Measurements from ENCODE around the gene SLC25A51. TPM values are rescaled to one million over a fixed set of nuclear protein-coding genes. Genes with fewer than 3 reads are reported as not detected.

Gene SLC25A51
- total and polyA plus RNA-seq, 4 donors, result 3.8 to 24.4 (median 9.1) TPM

DNA sequence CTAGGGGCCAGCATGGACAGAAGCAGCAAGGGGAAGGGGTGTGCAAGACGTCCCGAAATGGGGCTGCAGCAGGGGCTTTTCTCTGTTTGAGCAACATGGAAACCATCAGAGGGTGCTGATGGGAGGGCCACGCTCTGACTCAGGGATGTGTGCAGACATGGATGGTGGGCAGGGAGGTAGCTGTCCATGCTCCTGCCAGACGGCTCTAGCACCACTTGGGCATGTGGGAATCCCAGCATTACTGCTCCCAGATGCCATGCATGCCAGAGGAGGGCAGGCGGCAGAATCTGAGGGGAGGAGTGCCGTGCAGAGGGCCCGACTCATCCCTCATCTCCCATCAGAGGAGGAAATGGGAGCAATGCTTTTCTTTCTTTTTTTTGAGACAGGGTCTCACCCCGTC is 45.6 kb upstream of the SLC25A51 start:
- Histone ChIP-seq H3K27me3 (ENCODE audit: control insufficient read depth in 4 of 4, insufficient read depth in 4 of 4, low read length in 3 of 4) (no peaks in the 10 kb centered on the region), H3K9ac (ENCODE audit: low read depth in 1 of 2, low read length in 2 of 2) (no peak overlapping the region), H3K9me3 (ENCODE audit: control insufficient read depth in 4 of 4, low read length in 3 of 4) (no peaks in the 10 kb centered on the region), H3K4me3 (ENCODE audit: low read depth in 1 of 3, low read length in 3 of 3) (no peak overlapping the region), H3K4me1 (ENCODE audit: control insufficient read depth in 4 of 4, insufficient read depth in 4 of 4, low read length in 3 of 4) (no peaks in the 10 kb centered on the region), H3K27ac (ENCODE audit: low read depth in 1 of 2, low read length in 2 of 2) (no peak overlapping the region), H3K36me3 (ENCODE audit: control insufficient read depth in 4 of 4, insufficient read depth in 3 of 4, low read depth in 1 of 4, low read length in 3 of 4) (peaks cover 12 to 86% (median 59%) of the 10 kb centered on the region in 4 donors)
- no peak for TF ChIP-seq ATF3 (IDR thresholded peaks at IDR 0.05)
- WGBS, result 92% methylated on average over 8 of the region's 8 CpGs
- DNase-seq (ENCODE audit: low spot score), result no peak

DNA sequence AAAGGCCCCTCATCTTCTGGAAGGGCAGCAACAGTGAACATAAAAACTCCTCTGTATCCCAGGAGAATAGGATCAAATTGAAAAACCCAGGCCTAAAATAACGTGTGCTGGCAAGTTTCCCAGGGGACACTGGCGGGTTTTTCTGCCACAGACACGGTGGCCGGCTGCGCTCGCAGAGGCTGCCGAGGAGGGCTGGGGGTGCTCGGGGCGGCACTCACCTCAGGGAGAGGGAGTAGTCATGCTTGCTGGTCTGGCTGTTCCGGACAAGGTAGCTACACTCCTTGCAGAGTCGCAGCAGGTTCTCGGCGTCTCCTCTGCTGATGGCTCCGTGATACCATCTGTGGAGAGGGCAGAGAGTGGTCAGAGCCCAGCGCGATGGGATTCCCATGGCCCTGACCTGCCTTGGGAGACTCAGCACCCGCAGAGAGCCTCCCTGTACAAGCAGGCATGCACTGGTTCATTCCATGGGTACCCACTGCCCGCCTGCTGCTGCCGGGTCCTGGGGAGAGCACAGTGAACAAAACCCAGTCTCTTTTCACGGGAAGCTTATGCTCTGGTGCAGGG is 44.6 kb upstream of the SLC25A51 start:
- peaks cover 8 to 79% (median 57%) of the 10 kb centered on the region in 4 donors for H3K36me3 ChIP-seq (ENCODE audit: control insufficient read depth in 4 of 4, insufficient read depth in 3 of 4, low read depth in 1 of 4, low read length in 3 of 4)

More for the DNA sequence above, 44.6 kb upstream of the SLC25A51 start:
- H3K4me1 ChIP-seq (ENCODE audit: control insufficient read depth in 4 of 4, insufficient read depth in 4 of 4, low read length in 3 of 4), result no peaks in the 10 kb centered on the region
- H3K27ac ChIP-seq (ENCODE audit: low read depth in 1 of 2, low read length in 2 of 2), result no peak overlapping the region
- DNase-seq (ENCODE audit: low spot score), result no peak
- no peak overlapping the region for H3K4me3 ChIP-seq (ENCODE audit: low read depth in 1 of 3, low read length in 3 of 3)
- no peak overlapping the region for H3K9ac ChIP-seq (ENCODE audit: low read depth in 1 of 2, low read length in 2 of 2)
- 96% methylated on average over 20 of the region's 20 CpGs for WGBS
- H3K27me3 ChIP-seq (ENCODE audit: control insufficient read depth in 4 of 4, insufficient read depth in 4 of 4, low read length in 3 of 4), result no peaks in the 10 kb centered on the region
- no peaks in the 10 kb centered on the region for H3K9me3 ChIP-seq (ENCODE audit: control insufficient read depth in 4 of 4, low read length in 3 of 4)
- no peak for TF ChIP-seq NR2F2 (IDR thresholded peaks at IDR 0.05)
- TF ChIP-seq REST (IDR thresholded peaks at IDR 0.05), result no peak
- no peak for TF ChIP-seq RAD21 (IDR thresholded peaks at IDR 0.05)
- no peak for TF ChIP-seq EGR1 (IDR thresholded peaks at IDR 0.05; ENCODE audit: low read depth in 2 of 2)
- TF ChIP-seq JUND (IDR thresholded peaks at IDR 0.05), result no peak
- TF ChIP-seq FOXA2 (IDR thresholded peaks at IDR 0.05), result no peak
- TF ChIP-seq, protein P1, sequence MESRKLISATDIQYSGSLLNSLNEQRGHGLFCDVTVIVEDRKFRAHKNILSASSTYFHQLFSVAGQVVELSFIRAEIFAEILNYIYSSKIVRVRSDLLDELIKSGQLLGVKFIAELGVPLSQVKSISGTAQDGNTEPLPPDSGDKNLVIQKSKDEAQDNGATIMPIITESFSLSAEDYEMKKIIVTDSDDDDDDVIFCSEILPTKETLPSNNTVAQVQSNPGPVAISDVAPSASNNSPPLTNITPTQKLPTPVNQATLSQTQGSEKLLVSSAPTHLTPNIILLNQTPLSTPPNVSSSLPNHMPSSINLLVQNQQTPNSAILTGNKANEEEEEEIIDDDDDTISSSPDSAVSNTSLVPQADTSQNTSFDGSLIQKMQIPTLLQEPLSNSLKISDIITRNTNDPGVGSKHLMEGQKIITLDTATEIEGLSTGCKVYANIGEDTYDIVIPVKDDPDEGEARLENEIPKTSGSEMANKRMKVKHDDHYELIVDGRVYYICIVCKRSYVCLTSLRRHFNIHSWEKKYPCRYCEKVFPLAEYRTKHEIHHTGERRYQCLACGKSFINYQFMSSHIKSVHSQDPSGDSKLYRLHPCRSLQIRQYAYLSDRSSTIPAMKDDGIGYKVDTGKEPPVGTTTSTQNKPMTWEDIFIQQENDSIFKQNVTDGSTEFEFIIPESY (IDR thresholded peaks at IDR 0.05), result no peak
- TF ChIP-seq HNF4A (conservative IDR thresholded peaks at IDR 0.05), result no peak
- no peak for TF ChIP-seq HNF4G (IDR thresholded peaks at IDR 0.05)
- no peak for TF ChIP-seq CTCF (IDR thresholded peaks at IDR 0.05; ENCODE audit: low read depth, low read length, missing input control)
- TF ChIP-seq, protein P2, sequence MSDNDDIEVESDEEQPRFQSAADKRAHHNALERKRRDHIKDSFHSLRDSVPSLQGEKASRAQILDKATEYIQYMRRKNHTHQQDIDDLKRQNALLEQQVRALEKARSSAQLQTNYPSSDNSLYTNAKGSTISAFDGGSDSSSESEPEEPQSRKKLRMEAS (IDR thresholded peaks at IDR 0.05), result no peak
- no peak for TF ChIP-seq GABPA (IDR thresholded peaks at IDR 0.05 in 1 of 2, conservative IDR thresholded peaks at IDR 0.05 in 1 of 2)
- TF ChIP-seq RXRA (IDR thresholded peaks at IDR 0.05), result no peak
- no peak for TF ChIP-seq TAF1 (conservative IDR thresholded peaks at IDR 0.05)
- TF ChIP-seq SP1 (IDR thresholded peaks at IDR 0.05), result no peak
- TF ChIP-seq ATF3 (IDR thresholded peaks at IDR 0.05), result no peak
- no peak for TF ChIP-seq YY1 (IDR thresholded peaks at IDR 0.05)
- TF ChIP-seq FOXA1 (IDR thresholded peaks at IDR 0.05), result no peak
